Tibial nerve (tissue), 4 donors: ENCODE results near the gene CTSA. TPM values are rescaled to one million over a fixed set of nuclear protein-coding genes. Genes with fewer than 3 reads are reported as not detected.
A peak's percentile ranks its signal among the peaks of the same experiment; 100 is the strongest.

Source experiments
- DNase-seq, 2 donors: peaks; one replicate each; pipeline ENCODE4 v3.0.0-alpha.2; 2019; ENCODE audit warnings: low spot score in 2 of 2
- H3K27ac ChIP-seq, 4 donors: fragments of 200-600 bp; sonication (generic) in 3 of 4; one replicate each; pipeline ENCODE4 v1.5.1; 2017 to 2019; ENCODE audit warnings: mild to moderate bottlenecking in 1 of 4
- H3K27me3 ChIP-seq, 2 donors: fragments of 200-600 bp; sonication (generic) in 1 of 2; one replicate each; pipeline versions ENCODE4 v1.5.1 to v1.6.0; 2017 to 2019
- H3K36me3 ChIP-seq, 3 donors: fragments of 200-600 bp; sonication (generic); one replicate each; pipeline ENCODE4 v1.5.1; 2018 to 2019
- H3K4me1 ChIP-seq, 4 donors: fragments of 200-600 bp; sonication (generic) in 3 of 4; one replicate each; pipeline ENCODE4 v1.5.1; 2017 to 2019
- H3K4me3 ChIP-seq, 4 donors: fragments of 200-600 bp; sonication (generic) in 3 of 4; one replicate each; pipeline ENCODE4 v1.5.1; 2017 to 2019; ENCODE audit warnings: mild to moderate bottlenecking in 1 of 4, moderate library complexity in 1 of 4
- H3K9me3 ChIP-seq, 4 donors: fragments of 200-600 bp; sonication (generic) in 3 of 4; one replicate each; pipeline ENCODE4 v1.5.1; 2017 to 2019
- EP300 ChIP-seq, 2 donors: sonication (generic); formaldehyde crosslinking; IDR thresholded peaks; one replicate each; pipeline ENCODE4 v1.6.1; 2017; ENCODE audit warnings: antibody characterized with exemption in 2 of 2, mild to moderate bottlenecking in 1 of 2
- POLR2A ChIP-seq, 2 donors: fragments of 450-650 bp; IDR thresholded peaks; one replicate each; pipeline ENCODE4 v1.6.1; 2017; ENCODE audit warnings: antibody characterized with exemption in 2 of 2, mild to moderate bottlenecking in 2 of 2, moderate library complexity in 2 of 2
- WGBS, 2 donors: methylation state at CpG; one replicate each; pipeline ENCODE4 v1.1.5; 2018; 5-methylcytosine and 5-hydroxymethylcytosine counted together
- total RNA-seq, 4 donors: library from RNA; depleted of rRNA; stranded (reverse); fragments of >200 nt; gene quantifications; one replicate each; pipeline ENCODE4 v1.1.0, GENCODE V29; 2016
- TF ChIP-seq, protein P1 (sequence below), 5 experiments: fragments of 200-600 bp in 3 of 5; fragments of 450-650 bp in 2 of 5; sonication (generic) in 3 of 5; IDR thresholded peaks; one replicate each; pipeline ENCODE4 v1.5.1; 2016 to 2019; ENCODE audit warnings: antibody characterized with exemption in 5 of 5, mild to moderate bottlenecking in 3 of 5, moderate library complexity in 2 of 5

The CTSA gene
- total RNA-seq, 4 donors from 2014 or later = 50.4 to 87.3 (median 71.7) TPM

DNA sequence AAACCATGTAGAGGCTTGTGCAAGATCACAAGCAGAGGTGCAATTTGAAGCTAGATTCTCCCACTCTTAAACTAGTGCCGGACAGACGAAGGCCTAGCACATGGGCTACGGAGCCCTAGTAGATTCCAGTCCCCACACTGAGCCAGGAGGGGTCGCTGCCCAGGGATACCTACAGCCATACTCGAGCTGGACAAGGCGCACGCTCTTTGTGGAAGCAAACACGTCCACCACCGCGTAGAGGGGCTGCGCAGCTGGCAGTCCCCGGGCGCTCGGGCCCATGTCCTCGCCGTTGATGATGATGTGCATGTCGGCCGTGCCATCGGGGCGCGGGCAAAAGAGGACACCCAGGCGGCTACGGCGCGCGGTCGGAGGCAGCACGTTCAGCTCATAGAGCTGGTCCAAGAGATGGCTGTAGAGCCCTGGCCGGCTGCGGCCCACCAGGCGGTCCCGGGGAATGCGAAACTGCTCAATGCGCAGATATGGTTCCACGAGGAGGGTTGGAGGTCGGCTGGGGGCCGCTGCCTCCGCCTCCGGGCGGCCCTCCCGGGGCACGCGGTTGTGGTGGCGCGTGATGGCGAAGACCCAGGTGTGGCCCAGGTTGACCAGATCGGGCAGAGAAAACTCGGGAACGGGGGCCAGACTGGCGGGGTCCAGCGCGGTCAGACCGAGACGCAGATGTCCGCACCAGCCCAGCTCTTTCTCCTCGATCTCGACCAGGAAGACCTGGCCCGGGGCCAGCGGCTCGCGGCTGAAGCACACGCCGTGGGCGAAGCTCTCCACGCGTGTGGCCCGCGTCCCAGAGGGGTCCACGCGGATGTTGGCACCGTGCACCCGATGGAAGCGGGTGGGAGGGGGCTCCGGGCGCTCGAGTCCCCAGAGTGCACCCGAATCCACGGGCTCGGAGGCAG is 804 bp upstream of the CTSA start:
- H3K27ac ChIP-seq = peak overlapping the region; percentile 47 to 86 (median 84)
- WGBS, 2 donors = 0 to 1% methylated on average over 36 to 58 of the region's 79 CpGs
- DNase-seq = peak; percentile 74 to 92
- TF ChIP-seq EP300 (IDR thresholded peaks at IDR 0.05) (peak in 1 of 2 donors; percentile 57), POLR2A (IDR thresholded peaks at IDR 0.05) (no peak)
- TF ChIP-seq, protein P1, sequence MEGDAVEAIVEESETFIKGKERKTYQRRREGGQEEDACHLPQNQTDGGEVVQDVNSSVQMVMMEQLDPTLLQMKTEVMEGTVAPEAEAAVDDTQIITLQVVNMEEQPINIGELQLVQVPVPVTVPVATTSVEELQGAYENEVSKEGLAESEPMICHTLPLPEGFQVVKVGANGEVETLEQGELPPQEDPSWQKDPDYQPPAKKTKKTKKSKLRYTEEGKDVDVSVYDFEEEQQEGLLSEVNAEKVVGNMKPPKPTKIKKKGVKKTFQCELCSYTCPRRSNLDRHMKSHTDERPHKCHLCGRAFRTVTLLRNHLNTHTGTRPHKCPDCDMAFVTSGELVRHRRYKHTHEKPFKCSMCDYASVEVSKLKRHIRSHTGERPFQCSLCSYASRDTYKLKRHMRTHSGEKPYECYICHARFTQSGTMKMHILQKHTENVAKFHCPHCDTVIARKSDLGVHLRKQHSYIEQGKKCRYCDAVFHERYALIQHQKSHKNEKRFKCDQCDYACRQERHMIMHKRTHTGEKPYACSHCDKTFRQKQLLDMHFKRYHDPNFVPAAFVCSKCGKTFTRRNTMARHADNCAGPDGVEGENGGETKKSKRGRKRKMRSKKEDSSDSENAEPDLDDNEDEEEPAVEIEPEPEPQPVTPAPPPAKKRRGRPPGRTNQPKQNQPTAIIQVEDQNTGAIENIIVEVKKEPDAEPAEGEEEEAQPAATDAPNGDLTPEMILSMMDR (IDR thresholded peaks at IDR 0.05) = peak; percentile 40 to 81 (median 62)
- H3K4me3 ChIP-seq = peak overlapping the region; percentile 60 to 85 (median 66)
- H3K9me3 ChIP-seq = no peaks in the 10 kb centered on the region
- H3K27me3 ChIP-seq = no peaks in the 10 kb centered on the region
- peaks cover 0 to 38% (median 20%) of the 10 kb centered on the region in 4 donors for H3K4me1 ChIP-seq
- H3K36me3 ChIP-seq = peaks cover 0 to 64% (median 16%) of the 10 kb centered on the region in 3 donors

DNA sequence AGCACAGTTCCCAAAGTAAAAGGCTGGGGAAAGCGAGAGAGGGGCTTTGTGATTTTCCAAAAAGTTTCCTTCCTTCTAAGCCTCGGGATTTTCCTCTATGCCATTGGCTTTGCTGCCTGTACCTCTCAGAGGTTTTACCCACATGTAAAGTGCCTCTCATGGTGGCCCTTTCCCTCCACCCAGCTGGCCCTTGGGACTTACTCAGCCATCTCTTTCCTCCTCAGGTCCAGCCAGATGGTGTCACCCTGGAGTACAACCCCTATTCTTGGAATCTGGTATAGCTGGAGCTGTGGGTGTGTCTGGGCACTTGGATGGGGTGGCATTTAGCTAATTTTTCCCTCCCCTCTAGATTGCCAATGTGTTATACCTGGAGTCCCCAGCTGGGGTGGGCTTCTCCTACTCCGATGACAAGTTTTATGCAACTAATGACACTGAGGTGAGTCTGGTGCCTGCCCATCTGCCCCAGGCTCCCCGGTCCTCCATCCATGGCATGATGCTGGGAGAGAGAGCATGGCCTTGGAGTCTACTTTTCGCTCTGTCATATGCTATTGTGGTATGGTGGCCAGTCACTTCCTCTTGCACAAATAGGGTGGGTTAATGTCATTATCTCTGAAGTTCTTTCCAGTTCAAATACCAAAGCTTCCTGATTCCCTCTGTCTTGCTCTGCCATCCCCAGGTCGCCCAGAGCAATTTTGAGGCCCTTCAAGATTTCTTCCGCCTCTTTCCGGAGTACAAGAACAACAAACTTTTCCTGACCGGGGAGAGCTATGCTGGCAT is 1.1 kb downstream of the CTSA start:
- H3K4me3 ChIP-seq = peak overlapping the region in 3 of 4 donors; percentile 60 to 85 (median 64)
- peaks cover 0 to 64% (median 31%) of the 10 kb centered on the region in 3 donors for H3K36me3 ChIP-seq
- no peaks in the 10 kb centered on the region for H3K9me3 ChIP-seq
- peaks cover 0 to 36% (median 20%) of the 10 kb centered on the region in 4 donors for H3K4me1 ChIP-seq
- peak overlapping the region in 2 of 4 donors; percentile 86 for H3K27ac ChIP-seq
- no peaks in the 10 kb centered on the region for H3K27me3 ChIP-seq
- DNase-seq = no peak
- TF ChIP-seq EP300 (IDR thresholded peaks at IDR 0.05) (no peak), POLR2A (IDR thresholded peaks at IDR 0.05) (no peak)
- TF ChIP-seq, protein P1 (IDR thresholded peaks at IDR 0.05) = no peak
- 72 to 90% methylated on average over 9 of the region's 9 CpGs for WGBS, 2 donors

DNA sequence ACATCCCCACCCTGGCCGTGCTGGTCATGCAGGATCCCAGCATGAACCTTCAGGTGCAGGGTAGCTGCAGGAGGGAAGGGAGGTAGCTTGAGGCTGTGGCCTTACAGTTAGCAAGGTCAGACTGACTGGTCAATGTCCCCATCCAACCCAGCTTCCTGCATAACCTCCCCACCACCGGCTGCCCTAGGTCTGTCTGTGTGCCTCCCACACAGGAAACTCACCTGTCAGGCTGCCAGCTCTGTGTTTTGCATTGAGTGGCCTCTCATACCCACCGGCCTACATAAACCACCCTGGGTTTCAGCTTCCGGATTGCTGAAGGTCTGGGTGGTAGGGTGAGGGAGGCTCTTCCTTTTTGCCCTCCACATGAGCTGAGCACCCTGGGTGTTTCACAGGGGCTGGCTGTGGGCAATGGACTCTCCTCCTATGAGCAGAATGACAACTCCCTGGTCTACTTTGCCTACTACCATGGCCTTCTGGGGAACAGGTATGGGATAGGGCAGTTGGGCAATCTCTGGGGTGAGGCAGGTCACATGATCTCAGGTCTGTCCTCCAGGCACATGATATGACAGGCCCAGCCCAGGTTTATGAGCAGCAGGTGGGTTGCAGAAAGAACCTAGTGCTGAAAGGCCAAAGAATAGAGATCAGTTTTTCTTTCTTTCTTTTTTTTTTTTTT is 1.8 kb downstream of the CTSA start:
- no peaks in the 10 kb centered on the region for H3K9me3 ChIP-seq
- peaks cover 0 to 36% (median 20%) of the 10 kb centered on the region in 4 donors for H3K4me1 ChIP-seq
- no peaks in the 10 kb centered on the region for H3K27me3 ChIP-seq
- H3K4me3 ChIP-seq = no peak overlapping the region
- H3K36me3 ChIP-seq = peaks cover 0 to 64% (median 31%) of the 10 kb centered on the region in 3 donors
- no peak overlapping the region for H3K27ac ChIP-seq
- WGBS, 2 donors = 75 to 87% methylated on average over 4 of the region's 4 CpGs
- no peak for TF ChIP-seq EP300 (IDR thresholded peaks at IDR 0.05)
- TF ChIP-seq, protein P1 (IDR thresholded peaks at IDR 0.05) = no peak
- TF ChIP-seq POLR2A (IDR thresholded peaks at IDR 0.05) = no peak
- DNase-seq = no peak

GRCh38 chr20:45893831-45894230 is 2.7 kb downstream of the CTSA start:
- H3K27me3 ChIP-seq = no peaks in the 10 kb centered on the region
- H3K4me3 ChIP-seq = no peak overlapping the region
- H3K27ac ChIP-seq = no peak overlapping the region
- H3K9me3 ChIP-seq = no peaks in the 10 kb centered on the region
- H3K4me1 ChIP-seq = peaks cover 0 to 33% (median 20%) of the 10 kb centered on the region in 4 donors
- 78 to 94% methylated on average over 4 of the region's 4 CpGs for WGBS, 2 donors
- no peak for DNase-seq
- TF ChIP-seq POLR2A (IDR thresholded peaks at IDR 0.05) = no peak
- H3K36me3 ChIP-seq = peaks cover 0 to 67% (median 31%) of the 10 kb centered on the region in 3 donors

DNA sequence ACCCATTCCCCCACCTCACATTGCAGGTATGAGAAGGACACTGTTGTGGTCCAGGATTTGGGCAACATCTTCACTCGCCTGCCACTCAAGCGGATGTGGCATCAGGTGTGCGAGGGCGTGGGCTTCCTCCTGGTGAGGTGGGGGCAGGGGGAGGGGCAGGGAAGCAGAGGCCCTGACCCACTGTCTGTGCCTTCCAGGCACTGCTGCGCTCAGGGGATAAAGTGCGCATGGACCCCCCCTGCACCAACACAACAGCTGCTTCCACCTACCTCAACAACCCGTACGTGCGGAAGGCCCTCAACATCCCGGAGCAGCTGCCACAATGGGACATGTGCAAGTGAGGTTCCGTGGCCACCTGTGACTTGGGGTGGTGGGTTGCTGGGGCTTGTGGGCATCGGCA is 3.7 kb downstream of the CTSA start:
- Histone ChIP-seq H3K4me3 (no peak overlapping the region), H3K9me3 (no peaks in the 10 kb centered on the region), H3K27ac (no peak overlapping the region), H3K27me3 (no peaks in the 10 kb centered on the region), H3K4me1 (peaks cover 0 to 24% (median 18%) of the 10 kb centered on the region in 4 donors), H3K36me3 (peaks cover 0 to 77% (median 31%) of the 10 kb centered on the region in 3 donors)
- TF ChIP-seq EP300 (IDR thresholded peaks at IDR 0.05) (no peak), POLR2A (IDR thresholded peaks at IDR 0.05) (no peak)
- TF ChIP-seq, protein P1 (IDR thresholded peaks at IDR 0.05) = no peak
- 73 to 79% methylated on average over 6 to 10 of the region's 12 CpGs for WGBS, 2 donors
- DNase-seq = no peak
